AG09319 (cell line): ENCODE data around the gene NAT8L.

ENCODE experiments used
- DNase-seq: peaks from one replicate; pipeline ENCODE4 v3.0.0-alpha.2; 2010; ENCODE audit warnings: low read depth; ENCODE audit errors: extremely low read depth
- CTCF ChIP-seq: IDR thresholded peaks from 2 replicates; pipeline ENCODE4 v1.5.1; 2011; ENCODE audit warnings: low read depth, mild to moderate bottlenecking, inconsistent platforms, low read length, moderate library complexity

Gene NAT8L

GRCh38 chr4:2087170-2087569, 28.0 kb downstream of the NAT8L start:
- TF ChIP-seq CTCF: no peak
- no peak for DNase-seq

GRCh38 chr4:2089222-2089621, 30.1 kb downstream of the NAT8L start:
- no peak for DNase-seq
- no peak for TF ChIP-seq CTCF

GRCh38 chr4:2090642-2091041, 31.5 kb downstream of the NAT8L start:
- DNase-seq: no peak
- TF ChIP-seq CTCF: no peak

GRCh38 chr4:2091990-2092668, 33.0 kb downstream of the NAT8L start:
- TF ChIP-seq CTCF: no peak
- DNase-seq: no peak

- no peak for DNase-seq
- no peak for TF ChIP-seq CTCF
Measured at GRCh38 chr4:2092669-2093053, 33.5 kb downstream of the NAT8L start.

GRCh38 chr4:2093265-2093664, 34.1 kb downstream of the NAT8L start:
- no peak for TF ChIP-seq CTCF
- no peak for DNase-seq

- no peak for TF ChIP-seq CTCF
- no peak for DNase-seq
Measured at GRCh38 chr4:2094545-2094944, 35.4 kb downstream of the NAT8L start.
